Right lobe of liver (tissue), 6 donors: ENCODE measurements around the gene SYNGR3. TPM values are rescaled to one million over a fixed set of nuclear protein-coding genes. Genes with fewer than 3 reads are reported as not detected.

Experiments used
- ATAC-seq, 4 donors: fragments of 200-7000 bp; cut with Tn5 transposase; one replicate each; pipeline ENCODE4 v1.9.1; 2020; ENCODE audit warnings: mild to moderate bottlenecking in 4 of 4, moderate library complexity in 4 of 4
- DNase-seq, 3 donors: peaks; one replicate each; pipeline ENCODE4 v3.0.0-alpha.2; 2020
- H3K27ac ChIP-seq, 3 donors: fragments of 200-600 bp; one replicate each; pipeline ENCODE4 v1.8.0; 2022
- H3K27me3 ChIP-seq, 2 donors: fragments of 200-600 bp; one replicate each; pipeline ENCODE4 v1.8.0; 2022
- H3K36me3 ChIP-seq, 4 donors: fragments of 200-600 bp; sonication (generic) in 1 of 4; one replicate each; pipeline versions ENCODE4 v1.5.1 to v1.8.0; 2017 to 2022; ENCODE audit warnings: control low read depth in 1 of 4
- H3K4me1 ChIP-seq, 4 donors: fragments of 200-600 bp; sonication (generic) in 1 of 4; one replicate each; pipeline versions ENCODE4 v1.5.1 to v1.8.0; 2017 to 2022; ENCODE audit warnings: control low read depth in 1 of 4
- H3K4me3 ChIP-seq, 3 donors: fragments of 200-600 bp; one replicate each; pipeline ENCODE4 v1.8.0; 2022
- H3K9me3 ChIP-seq, 4 donors: fragments of 200-600 bp; sonication (generic) in 1 of 4; one replicate each; pipeline versions ENCODE4 v1.5.1 to v1.8.0; 2017 to 2022; ENCODE audit warnings: control low read depth in 1 of 4
- POLR2A ChIP-seq: fragments of 450-650 bp; IDR thresholded peaks from one replicate; pipeline ENCODE4 v1.6.1; 2017; ENCODE audit warnings: antibody characterized with exemption, mild to moderate bottlenecking
- WGBS: methylation state at CpG from one replicate; pipeline ENCODE4 v1.1.6; 2018; ENCODE audit warnings: low coverage, low lambda C conversion rate; ENCODE audit not compliant: insufficient coverage; ENCODE audit errors: missing lambda C conversion rate; 5-methylcytosine and 5-hydroxymethylcytosine counted together
- intact Hi-C, 2 donors: fragments of 100-400 bp; cut with DNase I; formaldehyde crosslinking; loops; one replicate each; pipeline versions ENCODE4 v1.11.2 to v1.14.1; 2022
- total RNA-seq, 6 experiments: library from RNA; depleted of rRNA in 2 of 6; stranded (reverse); fragments of >200 nt in 2 of 6; fragmentation: NEBNext Ultra II Directional in 3 of 6; extraction: Animal tissue kit (Norgen Biotek cat#: 25700) in 3 of 6; gene quantifications; one replicate each; pipeline versions ENCODE4 v1.1.0 to v1.2.4, GENCODE V29; 2016 to 2023
- TF ChIP-seq, protein P1 (sequence below), 4 donors: fragments of 200-600 bp in 3 of 4; fragments of 450-650 bp in 1 of 4; IDR thresholded peaks; one replicate each; pipeline versions ENCODE4 v1.5.1 to v1.8.0; 2016 to 2022; ENCODE audit warnings: antibody characterized with exemption in 4 of 4, mild to moderate bottlenecking in 2 of 4
- donor health status: DM: no; HTN: yes; CAD: no.
- donor health status: DM: no; HTN: no; CAD: no.
- donor health status: DM: no; HTN: no; CAD: no.
- donor health status: DM: no; HTN: yes; CAD: no.
- donor health status: DM: no; HTN: yes; CAD: no.

SYNGR3 gene
- total RNA-seq, 6 experiments from 2014 or later = 0.22 TPM; not detected in 5

DNA sequence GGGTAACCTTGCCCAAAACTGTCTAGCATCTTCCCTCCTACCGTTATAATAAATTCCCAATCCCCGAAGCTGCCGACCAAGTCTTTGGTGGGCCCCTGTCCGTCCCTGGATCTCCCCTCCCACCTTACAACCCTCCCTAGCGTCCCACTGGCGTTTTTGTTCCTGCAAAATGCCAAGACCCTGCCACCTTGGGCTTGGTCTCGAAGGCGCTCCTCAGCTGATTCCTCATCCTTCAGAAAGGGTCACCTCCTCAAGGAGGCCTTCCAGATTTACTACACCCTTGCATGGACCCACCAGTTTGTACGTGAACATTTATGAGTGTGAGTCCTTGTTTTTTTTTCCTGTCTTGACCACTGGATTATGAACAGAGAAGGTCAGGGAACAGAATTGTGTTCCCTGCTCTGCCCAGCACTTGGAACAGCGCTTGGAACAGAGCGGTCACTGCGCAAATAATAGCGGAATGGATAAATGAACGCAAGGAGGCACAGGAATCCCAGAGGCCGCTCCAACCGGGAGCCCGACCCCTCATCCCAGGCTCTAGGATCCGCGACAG lies 6.7 kb upstream of the SYNGR3 start:
- peaks cover 0 to 17% (median 0%) of the 10 kb centered on the region in 4 donors for H3K36me3 ChIP-seq
- peaks cover 0 to 18% (median 8%) of the 10 kb centered on the region in 4 donors for H3K4me1 ChIP-seq
- H3K9me3 ChIP-seq = no peaks in the 10 kb centered on the region
- no peak for TF ChIP-seq POLR2A
- TF ChIP-seq, protein P1, sequence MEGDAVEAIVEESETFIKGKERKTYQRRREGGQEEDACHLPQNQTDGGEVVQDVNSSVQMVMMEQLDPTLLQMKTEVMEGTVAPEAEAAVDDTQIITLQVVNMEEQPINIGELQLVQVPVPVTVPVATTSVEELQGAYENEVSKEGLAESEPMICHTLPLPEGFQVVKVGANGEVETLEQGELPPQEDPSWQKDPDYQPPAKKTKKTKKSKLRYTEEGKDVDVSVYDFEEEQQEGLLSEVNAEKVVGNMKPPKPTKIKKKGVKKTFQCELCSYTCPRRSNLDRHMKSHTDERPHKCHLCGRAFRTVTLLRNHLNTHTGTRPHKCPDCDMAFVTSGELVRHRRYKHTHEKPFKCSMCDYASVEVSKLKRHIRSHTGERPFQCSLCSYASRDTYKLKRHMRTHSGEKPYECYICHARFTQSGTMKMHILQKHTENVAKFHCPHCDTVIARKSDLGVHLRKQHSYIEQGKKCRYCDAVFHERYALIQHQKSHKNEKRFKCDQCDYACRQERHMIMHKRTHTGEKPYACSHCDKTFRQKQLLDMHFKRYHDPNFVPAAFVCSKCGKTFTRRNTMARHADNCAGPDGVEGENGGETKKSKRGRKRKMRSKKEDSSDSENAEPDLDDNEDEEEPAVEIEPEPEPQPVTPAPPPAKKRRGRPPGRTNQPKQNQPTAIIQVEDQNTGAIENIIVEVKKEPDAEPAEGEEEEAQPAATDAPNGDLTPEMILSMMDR (IDR thresholded peaks at IDR 0.05) = no peak
- no peak for DNase-seq
- ATAC-seq = no peak
- intact Hi-C loops = no loop called here
- peak overlapping the region; percentile 75 to 98 (median 91) for H3K4me3 ChIP-seq
- WGBS = 26% methylated on average over 14 of the region's 19 CpGs
- H3K27me3 ChIP-seq = no peaks in the 10 kb centered on the region
- H3K27ac ChIP-seq = peak overlapping the region; percentile 39 to 78 (median 53)

DNA sequence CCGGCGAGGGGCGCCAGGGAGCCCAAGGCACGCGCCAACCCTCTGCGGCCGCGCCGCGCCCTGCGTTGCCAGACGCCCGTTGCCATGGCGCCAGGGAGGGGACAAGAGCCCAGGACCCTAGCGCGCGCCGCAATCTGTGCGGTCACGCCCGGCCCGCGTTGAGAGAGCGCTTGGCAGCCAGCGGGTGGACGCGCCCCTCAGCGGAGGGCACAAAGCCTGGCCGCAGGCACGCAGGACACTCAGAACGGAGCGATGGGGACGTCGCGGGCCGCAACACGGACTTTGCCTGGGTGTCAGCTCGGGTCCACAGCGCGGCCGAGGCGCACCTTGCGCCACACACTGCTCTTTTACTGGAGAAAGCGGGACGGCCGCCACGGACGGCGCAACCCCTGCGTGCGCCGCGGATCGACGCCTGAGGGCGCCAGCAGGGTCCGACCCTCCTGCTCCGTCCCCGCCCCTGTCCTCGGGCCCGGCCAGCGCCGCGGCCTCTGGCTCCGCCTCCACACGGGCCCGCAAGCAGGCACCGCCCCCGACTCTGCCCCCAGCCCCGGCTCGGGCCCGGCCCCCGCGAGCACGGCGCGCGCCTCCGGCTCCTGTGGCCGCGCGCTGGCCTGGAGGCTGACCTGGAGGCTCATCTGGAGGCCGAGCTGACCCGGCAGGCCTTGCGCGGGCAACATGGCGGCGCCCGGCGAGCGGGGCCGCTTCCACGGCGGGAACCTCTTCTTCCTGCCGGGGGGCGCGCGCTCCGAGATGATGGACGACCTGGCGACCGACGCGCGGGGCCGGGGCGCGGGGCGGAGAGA lies 6.0 kb upstream of the SYNGR3 start, which contains the start of gene GFER:
Gene GFER (plus strand): TSS at position 650 of the 803 bp plus-strand sequence. CDS start 26 bp downstream, at position 676.
- no CpG with 5 or more reads among the region's 109 CpGs for whole genome bisulfite sequencing
- Histone ChIP-seq H3K36me3 (peaks cover 0 to 13% (median 0%) of the 10 kb centered on the region in 4 donors), H3K9me3 (no peaks in the 10 kb centered on the region), H3K27me3 (no peaks in the 10 kb centered on the region), H3K27ac (peak within 1 kb of the TSS; percentile 72 to 79 (median 78)), H3K4me3 (peak within 1 kb of the TSS; percentile 75 to 98 (median 91)), H3K4me1 (peaks cover 0 to 18% (median 8%) of the 10 kb centered on the region in 4 donors)
- intact Hi-C loops = no loop called here
- ATAC-seq (peak; percentile 87 to 96 (median 92)), DNase-seq (peak; percentile 94 to 97 (median 96))
- TF ChIP-seq POLR2A = peak; percentile 78
- TF ChIP-seq, protein P1 (IDR thresholded peaks at IDR 0.05) = peak; percentile 12 to 69 (median 50)

DNA sequence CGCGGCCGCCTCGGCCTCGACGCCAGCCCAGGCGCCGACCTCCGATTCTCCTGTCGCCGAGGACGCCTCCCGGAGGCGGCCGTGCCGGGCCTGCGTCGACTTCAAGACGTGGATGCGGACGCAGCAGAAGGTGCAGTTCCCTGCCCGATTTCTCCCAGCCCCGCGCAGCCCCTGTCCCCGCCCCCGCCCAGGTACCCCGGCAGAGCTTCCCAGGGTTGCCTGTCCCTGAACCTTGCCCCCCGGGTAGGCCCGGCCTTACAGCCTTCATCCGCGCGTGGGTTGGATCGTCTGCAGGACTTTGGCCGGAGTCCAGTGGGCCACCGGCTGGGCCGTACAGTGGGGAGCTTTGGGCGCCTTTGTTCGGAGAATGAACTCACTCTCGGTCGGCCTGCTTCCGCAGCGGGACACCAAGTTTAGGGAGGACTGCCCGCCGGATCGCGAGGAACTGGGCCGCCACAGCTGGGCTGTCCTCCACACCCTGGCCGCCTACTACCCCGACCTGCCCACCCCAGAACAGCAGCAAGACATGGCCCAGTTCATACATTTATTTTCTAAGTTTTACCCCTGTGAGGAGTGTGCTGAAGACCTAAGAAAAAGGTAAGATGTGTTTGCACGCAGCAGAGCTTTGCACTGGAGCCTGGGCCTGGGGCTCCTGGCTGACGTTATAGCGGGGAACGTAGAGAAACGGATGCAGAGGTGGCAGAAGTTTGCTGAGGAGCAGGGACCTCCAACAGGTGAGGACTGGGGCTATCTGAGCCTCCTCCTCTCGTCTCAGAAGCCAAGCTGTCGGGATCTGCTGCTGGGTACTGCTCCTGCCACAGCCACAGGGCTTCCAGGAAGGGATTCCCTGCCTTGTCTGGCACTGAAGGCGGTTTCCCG lies 5.2 kb upstream of the SYNGR3 start:
- ATAC-seq = peak; percentile 4 to 41 (median 28)
- Histone ChIP-seq H3K4me3 (peak overlapping the region; percentile 75 to 98 (median 91)), H3K36me3 (peaks cover 0 to 13% (median 0%) of the 10 kb centered on the region in 4 donors), H3K27me3 (no peaks in the 10 kb centered on the region), H3K4me1 (peaks cover 0 to 18% (median 8%) of the 10 kb centered on the region in 4 donors), H3K27ac (peak overlapping the region; percentile 72 to 79 (median 78)), H3K9me3 (no peaks in the 10 kb centered on the region)
- peak; percentile 69 to 79 (median 78) for DNase-seq
- WGBS = 4% methylated on average over 24 of the region's 58 CpGs
- TF ChIP-seq POLR2A = no peak
- TF ChIP-seq, protein P1 (IDR thresholded peaks at IDR 0.05) = no peak
- intact Hi-C loops = no loop called here

DNA sequence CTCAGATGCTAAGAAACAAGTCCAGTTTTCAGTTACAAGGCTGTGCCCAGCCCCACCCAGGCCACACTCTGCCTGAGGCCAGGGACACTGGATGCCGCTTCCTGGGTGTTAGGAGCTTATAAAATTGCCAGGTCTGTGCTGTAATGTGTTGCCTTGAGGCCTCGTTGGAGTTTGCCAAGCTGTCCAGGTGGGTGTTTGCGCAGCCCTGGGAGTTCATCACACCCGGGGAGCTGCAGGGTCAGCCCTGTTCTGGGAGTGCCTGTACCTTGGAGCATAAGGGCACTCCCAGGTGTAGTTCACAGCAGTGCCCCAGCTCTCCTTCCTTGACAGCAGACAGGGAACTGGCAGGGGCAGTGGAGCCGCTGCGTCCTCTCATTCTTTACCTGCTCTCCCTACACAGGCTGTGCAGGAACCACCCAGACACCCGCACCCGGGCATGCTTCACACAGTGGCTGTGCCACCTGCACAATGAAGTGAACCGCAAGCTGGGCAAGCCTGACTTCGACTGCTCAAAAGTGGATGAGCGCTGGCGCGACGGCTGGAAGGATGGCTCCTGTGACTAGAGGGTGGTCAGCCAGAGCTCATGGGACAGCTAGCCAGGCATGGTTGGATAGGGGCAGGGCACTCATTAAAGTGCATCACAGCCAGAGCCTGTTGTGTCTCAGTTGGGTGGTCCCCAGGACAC lies 4.2 kb upstream of the SYNGR3 start:
- ATAC-seq = no peak
- WGBS = no CpG with 5 or more reads among the region's 14 CpGs

More for the DNA sequence above, 4.2 kb upstream of the SYNGR3 start:
- Histone ChIP-seq H3K27ac (no peak overlapping the region), H3K36me3 (peaks cover 0 to 13% (median 0%) of the 10 kb centered on the region in 4 donors), H3K27me3 (peaks cover 0 to 3% of the 10 kb centered on the region in 2 donors), H3K4me1 (peaks cover 0 to 18% (median 10%) of the 10 kb centered on the region in 4 donors), H3K4me3 (peak overlapping the region in 1 of 3 donors; percentile 75), H3K9me3 (no peaks in the 10 kb centered on the region)
- TF ChIP-seq POLR2A = no peak
- TF ChIP-seq, protein P1 (IDR thresholded peaks at IDR 0.05) = no peak
- intact Hi-C loops = no loop called here
- DNase-seq = no peak
